ENCODE data around the gene WNT3A.

WNT3A gene

GRCh38 chr1:228101614-228101993 lies 94.8 kb downstream of the WNT3A start:
- TF ChIP-seq CTCF (IDR thresholded peaks at IDR 0.05; ENCODE audit: insufficient read depth, low read length, poor library complexity, severe bottlenecking) = no peak
- Histone ChIP-seq H3K4me3 (replicated peaks; ENCODE audit: low read depth, low read length) (peak overlapping the region; percentile 96), H3K27me3 (replicated peaks; ENCODE audit: control insufficient read depth, insufficient read depth, low read length) (no peaks in the 10 kb centered on the region), H3K36me3 (ENCODE audit: control insufficient read depth, insufficient read depth, low read length) (peaks cover 37% of the 10 kb centered on the region)
- no peak for DNase-seq (ENCODE audit: extremely low read depth, insufficient read length)

- DNase-seq (ENCODE audit: extremely low read depth, insufficient read length) = peak; percentile 70
- TF ChIP-seq CTCF (IDR thresholded peaks at IDR 0.05; ENCODE audit: insufficient read depth, low read length, poor library complexity, severe bottlenecking) = peak; percentile 35
- H3K27me3 ChIP-seq (replicated peaks; ENCODE audit: control insufficient read depth, insufficient read depth, low read length) = no peaks in the 10 kb centered on the region
- peak overlapping the region; percentile 96 for H3K4me3 ChIP-seq (replicated peaks; ENCODE audit: low read depth, low read length)
- H3K36me3 ChIP-seq (ENCODE audit: control insufficient read depth, insufficient read depth, low read length) = peaks cover 33% of the 10 kb centered on the region
These were observed 95.4 kb downstream of the WNT3A start for GRCh38 chr1:228101994-228102790.

- H3K36me3 ChIP-seq (ENCODE audit: control insufficient read depth, insufficient read depth, low read length) = peaks cover 32% of the 10 kb centered on the region
- peak within 1 kb of the TSS; percentile 96 for H3K4me3 ChIP-seq (replicated peaks; ENCODE audit: low read depth, low read length)
- DNase-seq (ENCODE audit: extremely low read depth, insufficient read length) = peak; percentile 95
- no peak for TF ChIP-seq CTCF (IDR thresholded peaks at IDR 0.05; ENCODE audit: insufficient read depth, low read length, poor library complexity, severe bottlenecking)
- no peaks in the 10 kb centered on the region for H3K27me3 ChIP-seq (replicated peaks; ENCODE audit: control insufficient read depth, insufficient read depth, low read length)
These were observed 96.2 kb downstream of the WNT3A start, which contains the start of gene C1orf35 for GRCh38 chr1:228102791-228103620. TSS of gene C1orf35 (minus strand) at chr1:228103325. CDS start at chr1:228103227, 98 bp downstream.

GRCh38 chr1:228104526-228105269 lies 97.9 kb downstream of the WNT3A start:
- no peak for DNase-seq (ENCODE audit: extremely low read depth, insufficient read length)
- no peak for TF ChIP-seq CTCF (IDR thresholded peaks at IDR 0.05; ENCODE audit: insufficient read depth, low read length, poor library complexity, severe bottlenecking)
- H3K4me3 ChIP-seq (replicated peaks; ENCODE audit: low read depth, low read length) = no peak overlapping the region; the same call in 1 of the 2 replicates
- H3K27me3 ChIP-seq (replicated peaks; ENCODE audit: control insufficient read depth, insufficient read depth, low read length) = no peaks in the 10 kb centered on the region
- H3K36me3 ChIP-seq (ENCODE audit: control insufficient read depth, insufficient read depth, low read length) = peaks cover 21% of the 10 kb centered on the region

GRCh38 chr1:228105270-228105995 lies 98.6 kb downstream of the WNT3A start:
- Histone ChIP-seq H3K4me3 (replicated peaks; ENCODE audit: low read depth, low read length) (no peak overlapping the region), H3K36me3 (ENCODE audit: control insufficient read depth, insufficient read depth, low read length) (peaks cover 18% of the 10 kb centered on the region), H3K27me3 (replicated peaks; ENCODE audit: control insufficient read depth, insufficient read depth, low read length) (no peaks in the 10 kb centered on the region)
- no peak for TF ChIP-seq CTCF (IDR thresholded peaks at IDR 0.05; ENCODE audit: insufficient read depth, low read length, poor library complexity, severe bottlenecking)
- DNase-seq (ENCODE audit: extremely low read depth, insufficient read length) = no peak

Measured in GM06990 (cell line).